Fibroblast of mammary gland (primary cell): Measurements from ENCODE around the gene MYO3B.
"Not testable (repeated sequence)": the region's sequence is repeated elsewhere in the genome, so short reads cannot be mapped to it uniquely, and the experiment has no call there.

Experiments used
- DNase-seq: peaks from one replicate; pipeline ENCODE4 v3.0.0-alpha.2; 2010; ENCODE audit warnings: low read depth
- H3K4me3 ChIP-seq: 2 replicates; pipeline ENCODE4 v1.5.1; 2011; ENCODE audit warnings: low read depth, mild to moderate bottlenecking, low read length, moderate library complexity; ENCODE audit not compliant: control insufficient read depth
- CTCF ChIP-seq: conservative IDR thresholded peaks from 2 replicates; pipeline ENCODE4 v1.5.1; 2011; ENCODE audit warnings: low read depth, low read length, inconsistent platforms; ENCODE audit not compliant: control insufficient read depth, insufficient read depth

Gene MYO3B

GRCh38 chr2:170255137-170255536 lies 77.2 kb downstream of the MYO3B start:
- no peak overlapping the region for H3K4me3 ChIP-seq
- DNase-seq: no peak
- TF ChIP-seq CTCF: no peak

GRCh38 chr2:170255971-170256370 lies 78.0 kb downstream of the MYO3B start:
- no peak overlapping the region for H3K4me3 ChIP-seq
- no peak for TF ChIP-seq CTCF
- DNase-seq: peak; percentile 35

GRCh38 chr2:170258382-170258781 lies 80.4 kb downstream of the MYO3B start:
- DNase-seq: peak; percentile 34
- no peak for TF ChIP-seq CTCF
- no peak overlapping the region for H3K4me3 ChIP-seq

- H3K4me3 ChIP-seq: no peak overlapping the region
- no peak for TF ChIP-seq CTCF
- no peak for DNase-seq
These were observed 82.2 kb downstream of the MYO3B start for GRCh38 chr2:170260188-170260587.

- no peak for DNase-seq
- no peak for TF ChIP-seq CTCF
- H3K4me3 ChIP-seq: no peak overlapping the region
These were observed 83.6 kb downstream of the MYO3B start for GRCh38 chr2:170261566-170261965.

GRCh38 chr2:170262343-170262742 lies 84.4 kb downstream of the MYO3B start:
- no peak for DNase-seq
- no peak for TF ChIP-seq CTCF
- no peak overlapping the region for H3K4me3 ChIP-seq

DNA sequence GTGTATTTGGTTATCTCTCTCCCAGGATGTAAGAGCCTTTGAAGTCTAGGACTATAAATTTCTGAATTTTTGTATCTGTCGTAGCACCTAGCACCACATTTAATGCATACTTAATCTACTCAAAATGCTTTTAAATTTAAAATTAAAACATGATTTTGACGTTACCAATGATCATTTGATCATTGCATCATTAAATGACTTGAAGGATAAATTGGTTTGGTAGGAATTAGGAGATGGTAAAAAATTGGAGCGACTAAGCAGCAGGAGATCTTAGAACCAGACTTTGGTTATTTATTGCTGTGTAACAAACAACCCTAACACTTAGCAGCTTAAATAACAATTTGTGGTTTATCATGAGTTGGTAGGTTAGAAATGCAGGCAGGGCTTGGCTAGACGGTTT lies 84.9 kb downstream of the MYO3B start:
- DNase-seq: no peak
- no peak for TF ChIP-seq CTCF
- H3K4me3 ChIP-seq: no peak overlapping the region

GRCh38 chr2:170263728-170264521 lies 86.0 kb downstream of the MYO3B start:
- not testable (repeated sequence) for DNase-seq, H3K4me3 ChIP-seq
